GM21526 (cell line): ENCODE data around the gene ITCH.
"Not testable (repeated sequence)": the region's sequence is repeated elsewhere in the genome, so short reads cannot be mapped to it uniquely, and the experiment has no call there.

Experiments
- ATAC-seq: cut with Tn5 transposase; IDR thresholded peaks from one replicate; pipeline ENCODE4 v1.9.1; 2021; ENCODE audit warnings: moderate library complexity; ENCODE audit not compliant: unreplicated experiment, low FRiP score

ITCH gene

GRCh38 chr20:34449674-34450592 lies 86.9 kb downstream of the ITCH start:
- no peak for ATAC-seq

GRCh38 chr20:34452281-34452982 lies 89.4 kb downstream of the ITCH start:
- no peak for ATAC-seq

- ATAC-seq: no peak
These were observed 95.6 kb downstream of the ITCH start for GRCh38 chr20:34458631-34459030.

DNA sequence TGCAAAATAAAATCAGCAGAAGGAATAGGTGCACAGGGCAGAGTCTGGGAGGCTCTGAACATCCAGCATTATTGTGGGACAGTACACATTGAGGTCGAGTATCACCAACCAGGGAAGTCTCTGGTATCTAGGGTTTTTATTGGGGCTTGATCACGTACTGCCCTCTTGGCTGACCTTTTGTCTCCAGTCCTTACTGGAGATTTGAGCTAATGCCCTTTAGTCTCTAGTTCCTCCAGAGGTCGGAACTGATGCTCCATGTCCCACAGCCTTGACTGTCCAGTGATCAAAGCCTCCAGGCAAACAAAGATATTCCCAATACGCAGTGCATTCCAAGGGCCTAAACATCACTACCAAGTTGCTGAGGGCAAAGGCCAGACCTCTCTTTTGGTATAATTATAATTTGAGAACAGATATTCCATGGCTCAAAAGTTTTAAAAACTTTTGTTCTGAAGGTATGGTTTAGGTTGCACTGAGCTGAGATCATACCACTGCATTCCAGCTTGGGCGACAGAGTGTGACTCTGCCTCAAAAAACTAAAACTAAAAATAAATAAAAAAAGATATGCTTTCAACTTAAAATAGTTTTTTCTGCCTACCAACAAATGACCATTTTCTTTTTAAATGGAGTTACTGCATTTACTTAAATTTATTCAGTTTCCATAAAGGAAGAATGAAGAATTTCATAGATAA lies 96.3 kb downstream of the ITCH start:
- ATAC-seq: no peak

DNA sequence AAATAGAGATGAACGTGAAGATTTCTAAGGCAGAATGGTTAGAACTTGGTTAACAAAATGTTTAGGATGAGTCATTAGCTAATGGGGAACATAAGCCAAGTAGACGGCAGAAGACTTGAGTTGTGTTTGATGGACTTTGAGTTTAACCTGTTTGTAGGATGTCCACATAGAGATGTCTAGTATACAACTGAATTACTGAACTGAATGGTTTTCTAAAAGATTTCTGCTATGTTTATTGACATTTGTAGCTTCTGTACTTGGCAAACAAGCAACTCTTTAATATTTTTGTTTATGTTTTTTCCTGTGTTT lies 98.7 kb downstream of the ITCH start:
- no peak for ATAC-seq

GRCh38 chr20:34468951-34469350 lies 105.9 kb downstream of the ITCH start:
- ATAC-seq: no peak

DNA sequence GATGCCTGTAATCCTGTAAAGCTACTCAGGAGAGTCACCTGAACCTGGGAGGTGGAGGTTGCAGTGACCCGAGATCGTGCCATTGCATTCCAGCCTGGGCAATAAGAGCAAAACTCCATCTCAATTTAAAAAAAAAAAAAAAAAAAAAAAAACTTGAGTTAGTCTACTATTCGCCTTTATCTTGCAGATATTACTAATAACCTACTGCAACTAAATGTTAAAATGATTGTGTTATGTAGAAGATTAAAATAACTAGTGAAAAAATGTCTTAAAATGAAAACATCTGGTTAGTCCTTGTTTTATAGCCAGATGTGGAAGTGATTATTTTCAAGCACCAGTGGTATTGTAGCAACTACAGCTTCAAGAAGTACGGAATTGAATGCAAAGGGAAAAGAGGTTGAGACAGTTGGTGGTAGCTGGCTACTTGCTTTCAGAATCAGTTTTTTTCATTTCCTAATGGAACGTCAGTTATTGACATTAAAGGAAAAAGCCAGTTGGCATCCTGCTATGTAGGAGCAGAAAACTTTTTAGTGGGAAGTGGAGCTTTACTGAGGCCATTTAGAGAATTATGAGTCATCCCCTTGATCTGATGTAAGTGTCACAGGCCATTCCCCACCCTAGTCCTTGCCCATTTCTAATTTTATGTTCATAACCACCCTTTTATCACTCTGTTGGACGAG lies 109.3 kb downstream of the ITCH start:
- ATAC-seq: no peak

DNA sequence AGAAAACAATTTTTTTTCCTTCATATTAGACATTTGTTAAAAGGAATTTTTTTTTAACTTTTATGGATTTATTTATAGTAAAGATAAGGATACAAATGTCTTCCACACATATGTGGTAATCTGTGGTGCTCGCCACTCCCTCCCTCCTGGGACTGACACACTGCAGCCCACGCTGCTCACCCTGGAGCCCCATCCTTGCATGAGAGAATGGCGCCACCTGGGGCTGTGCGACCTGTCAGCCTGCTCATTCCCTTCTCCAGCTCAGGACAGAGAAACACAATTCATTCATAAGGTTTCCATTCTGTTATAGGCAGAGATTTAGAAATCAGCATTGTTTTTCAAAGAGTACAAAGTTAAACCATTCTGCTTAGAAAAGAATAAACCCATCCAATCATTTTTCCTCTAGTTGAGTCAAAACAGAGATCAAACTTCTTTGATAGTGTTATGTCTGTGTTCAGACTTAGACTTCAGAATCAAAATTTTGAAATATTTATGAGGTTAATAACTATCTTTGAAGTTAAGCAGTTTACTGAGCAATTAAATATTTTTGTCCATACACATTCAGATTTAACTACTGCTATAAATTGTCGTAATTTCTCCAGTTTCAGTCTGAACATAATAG lies 110.3 kb downstream of the ITCH start:
- ATAC-seq: no peak

- ATAC-seq: no peak
These were observed 113.1 kb downstream of the ITCH start for GRCh38 chr20:34475979-34476736.

- ATAC-seq: no peak
These were observed 116.6 kb downstream of the ITCH start for GRCh38 chr20:34479627-34480026.

- ATAC-seq: not testable (repeated sequence)
These were observed 119.1 kb downstream of the ITCH start for GRCh38 chr20:34482154-34482553.

- ATAC-seq: not testable (repeated sequence)
These were observed 120.6 kb downstream of the ITCH start for GRCh38 chr20:34483585-34484220.

GRCh38 chr20:34485068-34485634 lies 122.1 kb downstream of the ITCH start:
- no peak for ATAC-seq

GRCh38 chr20:34491226-34491931 lies 128.3 kb downstream of the ITCH start:
- no peak for ATAC-seq

DNA sequence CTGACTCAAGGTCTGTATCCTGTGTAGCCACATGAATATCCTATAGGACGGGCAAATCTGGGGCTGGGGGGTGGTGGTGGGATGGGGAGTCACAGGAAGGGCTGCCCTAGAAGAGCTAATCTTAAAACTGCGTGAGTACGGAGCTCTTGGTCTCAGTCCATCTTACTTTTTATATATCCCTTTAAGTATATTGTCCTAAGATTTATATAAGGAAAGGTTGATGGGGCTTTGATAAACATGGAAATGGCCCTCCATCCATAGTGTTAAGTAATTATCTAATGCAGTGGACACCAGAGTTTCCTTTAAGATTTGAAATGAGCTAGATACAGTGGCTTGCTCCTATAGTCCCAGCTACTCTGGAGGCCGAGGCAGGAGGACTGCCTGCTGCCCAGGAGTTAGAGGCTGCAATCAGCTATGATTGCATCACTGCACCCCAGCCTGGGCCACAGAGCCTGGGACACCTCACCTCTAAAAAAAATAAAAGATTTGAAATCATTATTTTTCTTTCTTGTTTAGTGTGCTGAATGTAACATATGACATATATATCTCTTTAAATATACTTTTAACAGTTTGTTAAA lies 128.9 kb downstream of the ITCH start:
- ATAC-seq: no peak

- no peak for ATAC-seq
These were observed 130.6 kb downstream of the ITCH start for GRCh38 chr20:34493646-34494045.

DNA sequence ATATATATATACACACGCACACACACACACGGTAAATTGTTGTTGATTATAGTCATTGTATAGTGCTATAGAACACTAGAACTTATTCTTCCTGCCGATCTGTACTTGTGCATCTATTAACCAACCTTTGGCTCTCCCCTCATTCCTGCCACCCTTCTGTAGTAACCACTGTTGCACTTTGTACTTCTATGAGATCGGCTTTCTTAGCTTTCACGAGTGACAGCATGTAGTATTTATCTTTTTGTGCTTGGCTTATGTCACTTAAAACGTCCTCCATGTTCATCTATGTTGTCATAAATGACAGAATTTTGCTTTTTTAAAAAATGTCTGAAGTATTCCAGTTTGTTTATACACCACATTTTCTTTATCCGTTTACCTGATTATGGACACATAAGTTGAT lies 132.2 kb downstream of the ITCH start:
- ATAC-seq: no peak

DNA sequence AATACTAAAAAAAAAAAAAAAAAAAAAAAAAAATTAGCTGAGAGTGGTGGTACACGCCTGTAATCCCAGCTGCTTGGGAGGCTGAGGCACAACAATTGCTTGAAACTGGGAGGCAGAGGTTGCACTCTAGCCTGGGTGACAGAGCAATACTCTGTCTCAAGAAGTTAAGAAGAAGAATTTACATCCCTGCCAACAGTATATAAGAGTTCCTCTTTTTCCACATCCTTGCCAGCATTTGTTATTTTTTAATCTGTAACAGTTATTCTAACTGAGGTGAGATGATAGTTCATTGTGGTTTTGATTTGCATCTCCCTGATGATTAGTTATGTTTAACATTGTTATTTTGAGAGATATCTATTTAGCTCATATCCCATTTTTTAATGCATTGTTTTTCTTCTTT lies 132.8 kb downstream of the ITCH start:
- ATAC-seq: no peak
